Measurements from ENCODE around the gene ARHGAP15.

ARHGAP15 gene

GRCh38 chr2:143152219-143152618 is 23.0 kb downstream of the ARHGAP15 start:
- no peak overlapping the region for H3K27ac ChIP-seq
- no peak for TF ChIP-seq ZFX (IDR thresholded peaks at IDR 0.05; ENCODE audit: borderline replicate concordance)
- TF ChIP-seq CTCF (IDR thresholded peaks at IDR 0.05), result no peak

- no peak for TF ChIP-seq ZFX (IDR thresholded peaks at IDR 0.05; ENCODE audit: borderline replicate concordance)
- TF ChIP-seq CTCF (IDR thresholded peaks at IDR 0.05), result no peak
- H3K27ac ChIP-seq, result no peak overlapping the region
Measured at GRCh38 chr2:143152637-143153036, 23.4 kb downstream of the ARHGAP15 start.

- H3K27ac ChIP-seq, result no peak overlapping the region
- TF ChIP-seq CTCF (IDR thresholded peaks at IDR 0.05) (no peak), ZFX (IDR thresholded peaks at IDR 0.05; ENCODE audit: borderline replicate concordance) (no peak)
Measured at GRCh38 chr2:143155661-143156060, 26.4 kb downstream of the ARHGAP15 start.

- no peak for TF ChIP-seq ZFX (IDR thresholded peaks at IDR 0.05; ENCODE audit: borderline replicate concordance)
- no peak for TF ChIP-seq CTCF (IDR thresholded peaks at IDR 0.05)
- H3K27ac ChIP-seq, result no peak overlapping the region
Measured at GRCh38 chr2:143157001-143157400, 27.8 kb downstream of the ARHGAP15 start.

- no peak overlapping the region for H3K27ac ChIP-seq
- TF ChIP-seq CTCF (IDR thresholded peaks at IDR 0.05) (no peak), ZFX (IDR thresholded peaks at IDR 0.05; ENCODE audit: borderline replicate concordance) (no peak)
Measured at GRCh38 chr2:143157418-143157817, 28.2 kb downstream of the ARHGAP15 start.

- no peak overlapping the region for H3K27ac ChIP-seq
- TF ChIP-seq ZFX (IDR thresholded peaks at IDR 0.05; ENCODE audit: borderline replicate concordance), result no peak
Measured at GRCh38 chr2:143158098-143158497, 28.9 kb downstream of the ARHGAP15 start.

GRCh38 chr2:143158551-143159485 is 29.6 kb downstream of the ARHGAP15 start:
- TF ChIP-seq CTCF (IDR thresholded peaks at IDR 0.05) (no peak), ZFX (IDR thresholded peaks at IDR 0.05; ENCODE audit: borderline replicate concordance) (no peak)
- no peak overlapping the region for H3K27ac ChIP-seq

All from 22Rv1 (cell line).